SK-N-SH treated with all-trans-retinoic acid at 6 μM for 48 hours (cell line): ENCODE data around the gene ACAA1.

ENCODE experiments used
- ARNTL ChIP-seq: fragments of 450-650 bp; formaldehyde crosslinking; IDR thresholded peaks from 2 replicates; pipeline ENCODE4 v1.5.0; 2020; ENCODE audit warnings: low read depth, mild to moderate bottlenecking, moderate library complexity, borderline replicate concordance
- OSR1 ChIP-seq: fragments of 250-450 bp; sonication (Bioruptor Pico); IDR thresholded peaks from 2 replicates; pipeline ENCODE4 v1.8.0; 2022; ENCODE audit warnings: moderate library complexity, mild to moderate bottlenecking, inconsistent platforms
- TF ChIP-seq, protein P1 (sequence below): fragments of 250-450 bp; sonication (Bioruptor Pico); IDR thresholded peaks from 2 replicates; pipeline ENCODE4 v1.8.0; 2021; ENCODE audit warnings: low read depth, mild to moderate bottlenecking, moderate library complexity, borderline replicate concordance
- TF ChIP-seq, protein P2 (sequence below): fragments of 250-450 bp; sonication (Bioruptor Pico); IDR thresholded peaks from 2 replicates; pipeline ENCODE4 v1.5.1; 2020; ENCODE audit warnings: low read depth, mild to moderate bottlenecking, moderate library complexity

DNA sequence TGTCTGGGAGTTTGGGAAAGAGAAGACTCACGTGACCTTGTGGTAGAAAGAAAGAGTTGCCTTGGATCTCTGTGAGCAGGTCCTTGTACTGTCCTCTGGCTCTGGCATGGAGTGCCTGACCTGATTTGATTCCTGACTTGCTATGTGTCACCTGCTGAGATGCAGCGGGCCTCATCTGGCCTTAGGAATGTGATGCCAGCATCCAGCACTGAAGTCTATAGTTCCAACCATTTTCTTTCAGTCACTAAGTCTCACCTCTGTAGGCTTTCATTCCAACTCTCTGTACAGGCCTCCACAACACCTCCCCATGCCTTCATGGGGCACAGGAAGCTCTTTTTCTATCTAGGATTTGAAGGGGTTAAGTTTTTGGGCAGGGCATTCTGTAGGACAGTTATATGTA lies 16.3 kb upstream of the ACAA1 start:
- TF ChIP-seq, protein P1, sequence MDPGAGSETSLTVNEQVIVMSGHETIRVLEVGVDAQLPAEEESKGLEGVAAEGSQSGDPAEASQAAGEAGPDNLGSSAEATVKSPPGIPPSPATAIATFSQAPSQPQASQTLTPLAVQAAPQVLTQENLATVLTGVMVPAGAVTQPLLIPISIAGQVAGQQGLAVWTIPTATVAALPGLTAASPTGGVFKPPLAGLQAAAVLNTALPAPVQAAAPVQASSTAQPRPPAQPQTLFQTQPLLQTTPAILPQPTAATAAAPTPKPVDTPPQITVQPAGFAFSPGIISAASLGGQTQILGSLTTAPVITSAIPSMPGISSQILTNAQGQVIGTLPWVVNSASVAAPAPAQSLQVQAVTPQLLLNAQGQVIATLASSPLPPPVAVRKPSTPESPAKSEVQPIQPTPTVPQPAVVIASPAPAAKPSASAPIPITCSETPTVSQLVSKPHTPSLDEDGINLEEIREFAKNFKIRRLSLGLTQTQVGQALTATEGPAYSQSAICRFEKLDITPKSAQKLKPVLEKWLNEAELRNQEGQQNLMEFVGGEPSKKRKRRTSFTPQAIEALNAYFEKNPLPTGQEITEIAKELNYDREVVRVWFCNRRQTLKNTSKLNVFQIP (CRISPR knock-in tag) = no peak
- TF ChIP-seq ARNTL (CRISPR knock-in tag) (no peak), OSR1 (CRISPR knock-in tag) (no peak)
- TF ChIP-seq, protein P2, sequence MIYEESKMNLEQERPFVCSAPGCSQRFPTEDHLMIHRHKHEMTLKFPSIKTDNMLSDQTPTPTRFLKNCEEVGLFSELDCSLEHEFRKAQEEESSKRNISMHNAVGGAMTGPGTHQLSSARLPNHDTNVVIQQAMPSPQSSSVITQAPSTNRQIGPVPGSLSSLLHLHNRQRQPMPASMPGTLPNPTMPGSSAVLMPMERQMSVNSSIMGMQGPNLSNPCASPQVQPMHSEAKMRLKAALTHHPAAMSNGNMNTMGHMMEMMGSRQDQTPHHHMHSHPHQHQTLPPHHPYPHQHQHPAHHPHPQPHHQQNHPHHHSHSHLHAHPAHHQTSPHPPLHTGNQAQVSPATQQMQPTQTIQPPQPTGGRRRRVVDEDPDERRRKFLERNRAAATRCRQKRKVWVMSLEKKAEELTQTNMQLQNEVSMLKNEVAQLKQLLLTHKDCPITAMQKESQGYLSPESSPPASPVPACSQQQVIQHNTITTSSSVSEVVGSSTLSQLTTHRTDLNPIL (CRISPR knock-in tag) = no peak
